Activated CD4-positive, alpha-beta T cell treated with anti-CD3 and anti-CD28 coated beads, Interleukin-2, Interleukin-6, amounts not matched to agents 100 ng/mL and 50 ng/mL, durations not matched to agents 16 hours and 8 hours (primary cell): Measurements from ENCODE around the gene RHOBTB3.
"Not testable (repeated sequence)": the region's sequence is repeated elsewhere in the genome, so short reads cannot be mapped to it uniquely, and the experiment has no call there.

Source experiments
- DNase-seq: peaks from one replicate; pipeline ENCODE4 v3.0.0-alpha.2; 2020

Gene RHOBTB3

DNA sequence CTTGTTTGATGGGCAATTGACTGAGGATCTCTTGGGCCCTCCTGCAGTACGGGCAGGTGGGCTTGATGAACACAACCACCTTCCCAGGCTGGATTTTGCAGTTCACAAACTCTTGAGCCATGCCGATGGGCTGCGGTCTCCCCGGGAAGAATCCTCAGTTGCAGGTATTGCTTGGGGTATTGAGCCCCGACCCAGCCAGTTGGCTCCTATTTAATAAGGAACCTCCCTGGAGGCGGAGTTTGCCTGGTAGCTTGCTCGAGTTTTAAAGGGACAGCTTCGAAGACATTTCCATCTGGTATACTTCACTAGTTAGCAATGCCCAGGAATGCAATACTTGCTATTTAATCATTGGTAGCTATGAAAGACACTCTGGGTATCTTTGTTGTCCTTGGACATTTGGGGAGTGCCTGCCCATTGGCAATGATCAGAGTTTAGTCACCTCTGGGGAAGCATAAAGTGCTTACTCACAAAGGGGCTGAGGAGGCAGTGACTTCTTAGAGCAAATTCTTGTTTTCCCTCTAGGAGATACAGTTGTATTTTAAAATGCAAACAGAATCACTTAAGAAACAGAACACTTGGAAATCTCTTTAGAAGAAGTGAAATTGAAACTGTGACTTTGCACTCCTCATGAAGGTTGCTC lies 91.5 kb downstream of the RHOBTB3 start, which contains the start of gene GLRX:
Gene GLRX, minus strand, starts transcription at position 185 of the 640 bp plus-strand sequence. Its CDS starts 64 bp downstream, at position 121.
- peak; percentile 79 for DNase-seq

- no peak for DNase-seq
Measured at GRCh38 chr5:95823218-95823737, 92.1 kb downstream of the RHOBTB3 start.

DNA sequence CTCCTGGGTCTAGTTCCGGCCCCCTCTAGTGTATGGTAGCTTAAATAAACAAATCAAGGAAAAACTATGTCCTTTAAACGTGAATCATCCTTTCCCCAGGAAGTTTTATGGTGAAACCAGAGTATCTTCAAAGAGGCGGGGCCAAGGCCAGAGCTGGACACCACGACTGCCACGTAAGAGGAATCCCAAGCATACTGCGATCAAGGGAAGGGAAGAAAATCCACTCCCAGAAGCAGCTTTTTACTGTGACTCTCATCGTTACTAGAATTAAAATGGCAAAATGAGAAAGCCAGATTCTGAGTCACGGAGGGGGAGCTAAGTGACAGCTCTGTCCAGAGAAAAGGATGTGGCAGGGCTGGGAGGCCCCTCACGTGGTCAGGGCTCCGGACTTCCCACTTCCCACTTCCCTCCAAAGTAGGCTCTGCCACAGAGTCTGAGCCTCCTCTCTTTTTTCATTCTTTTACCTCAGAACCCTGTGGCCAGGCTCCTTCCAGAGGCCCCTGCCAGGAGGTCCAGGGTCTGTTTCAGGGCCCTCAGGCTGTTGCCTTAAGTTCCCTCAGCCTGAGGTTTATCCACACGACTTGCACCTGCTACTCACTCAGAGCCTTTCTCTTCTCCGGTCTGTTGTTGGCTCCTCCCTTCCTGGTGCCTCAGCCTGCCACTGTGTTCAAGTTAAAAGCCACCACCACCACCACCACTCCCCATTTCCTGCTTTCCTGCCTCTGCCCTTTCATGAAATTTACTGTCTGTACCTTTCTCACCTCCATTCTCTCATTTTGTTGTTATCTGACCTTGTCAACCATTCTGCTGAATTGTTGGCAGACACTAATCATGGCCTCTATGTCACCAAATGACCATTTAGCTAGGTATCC lies 92.8 kb downstream of the RHOBTB3 start:
- peak; percentile 84 for DNase-seq

GRCh38 chr5:95824747-95825146 lies 93.6 kb downstream of the RHOBTB3 start:
- no peak for DNase-seq

DNA sequence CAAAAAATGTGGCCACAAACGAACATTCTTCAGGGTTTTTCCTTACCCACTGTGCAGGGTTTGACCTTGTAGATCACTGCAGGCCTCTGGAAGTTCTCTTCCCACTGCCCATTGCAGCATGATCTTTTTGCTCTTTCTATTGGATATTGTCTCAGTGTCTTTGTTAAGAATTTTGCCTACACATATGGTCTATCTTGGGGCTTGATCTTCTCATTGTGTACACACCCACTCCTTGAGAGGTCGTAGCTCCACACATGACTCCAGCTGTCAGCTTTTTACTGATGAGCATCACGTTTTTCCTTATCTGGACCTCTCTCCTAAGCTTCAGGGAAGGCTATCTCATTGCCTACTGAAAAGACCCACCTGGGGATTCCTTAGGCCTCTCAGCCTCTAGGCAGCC lies 94.4 kb downstream of the RHOBTB3 start:
- no peak for DNase-seq

DNA sequence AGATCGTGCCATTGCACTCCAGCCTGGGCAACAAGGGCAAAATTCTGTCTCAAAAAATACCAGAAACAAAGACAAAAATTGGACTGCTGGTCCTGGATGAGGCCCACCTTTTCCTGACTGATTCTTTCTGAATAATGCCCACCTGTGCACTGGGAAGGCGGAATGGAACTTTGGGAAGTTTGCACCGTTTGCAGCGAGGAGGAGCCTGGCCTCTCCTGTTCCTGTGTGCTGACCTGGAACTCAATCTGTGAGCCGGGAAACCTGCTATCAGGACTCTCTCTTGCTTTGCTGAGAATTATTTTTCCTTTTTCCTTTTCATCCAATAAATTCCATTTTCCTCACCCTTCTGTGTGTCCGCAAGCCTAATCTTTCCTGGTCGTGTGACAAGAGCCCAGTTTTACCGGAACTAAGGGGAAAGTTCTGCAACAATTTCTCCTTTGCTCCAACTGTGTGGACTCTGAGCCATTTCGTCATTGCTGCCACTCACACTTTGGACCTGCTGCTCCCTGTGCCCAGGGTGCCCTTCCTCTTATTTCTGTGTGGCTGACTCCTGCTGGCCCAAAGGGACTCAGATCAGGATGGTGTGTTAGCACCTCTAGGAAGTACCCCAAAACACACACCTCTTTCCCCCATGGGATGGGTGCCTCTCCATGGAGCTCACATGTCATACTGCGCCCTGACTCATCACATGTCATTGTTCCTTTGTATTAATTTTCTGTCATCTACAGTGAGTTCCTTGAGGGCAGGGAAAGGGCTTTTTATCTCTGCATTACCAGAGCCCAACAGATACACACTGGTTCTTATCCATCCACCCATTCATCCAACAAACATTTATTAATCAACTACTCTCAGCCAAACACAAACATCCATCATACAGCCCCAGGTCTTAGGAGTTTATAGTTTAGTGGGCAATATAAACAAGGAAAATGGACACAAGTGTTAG lies 96.1 kb downstream of the RHOBTB3 start:
- DNase-seq, result no peak

GRCh38 chr5:95827892-95828246 lies 96.7 kb downstream of the RHOBTB3 start:
- DNase-seq, result no peak

GRCh38 chr5:95830226-95830625 lies 99.1 kb downstream of the RHOBTB3 start:
- DNase-seq, result no peak

DNA sequence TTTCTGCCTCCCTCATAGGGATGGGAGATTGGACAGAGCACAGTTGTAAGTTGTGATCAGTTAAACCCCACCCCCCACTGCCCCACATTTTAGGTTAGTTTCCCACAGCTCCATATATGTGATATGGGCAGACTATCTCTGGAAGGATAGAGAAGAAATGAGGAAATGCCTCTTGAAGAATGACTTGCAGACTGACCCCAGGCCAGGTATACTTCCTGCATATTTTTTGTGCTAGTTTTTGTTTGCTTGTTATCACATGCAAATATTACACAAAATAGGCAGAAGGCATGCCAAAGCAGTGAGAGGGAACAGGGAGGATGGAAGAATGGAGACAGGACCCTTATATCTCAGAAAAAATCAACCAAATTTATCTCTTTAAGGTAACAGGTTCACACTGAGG lies 101.5 kb downstream of the RHOBTB3 start:
- no peak for DNase-seq

GRCh38 chr5:95835682-95836385 lies 104.7 kb downstream of the RHOBTB3 start:
- DNase-seq, result peak; percentile 49

DNA sequence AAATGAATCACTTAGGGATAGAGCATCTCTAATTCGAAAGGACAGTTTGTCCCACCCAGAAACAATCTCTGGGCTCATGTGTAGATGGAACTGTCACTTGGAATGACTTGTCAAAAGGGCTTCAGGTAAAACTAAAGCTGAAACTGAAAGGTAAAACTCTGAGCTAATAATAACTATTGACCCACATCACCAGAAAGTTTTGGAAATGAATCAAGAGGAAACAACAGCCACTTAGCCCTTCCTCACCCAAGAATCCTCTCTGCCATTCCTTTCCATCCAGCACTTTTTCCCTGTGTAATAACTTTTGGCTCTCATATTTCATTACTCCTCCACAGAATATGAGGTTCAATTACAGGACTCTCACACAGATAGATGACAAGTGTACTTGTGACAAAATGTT lies 105.4 kb downstream of the RHOBTB3 start:
- peak; percentile 42 for DNase-seq

- not testable (repeated sequence) for DNase-seq
Measured at GRCh38 chr5:95836971-95837370, 105.8 kb downstream of the RHOBTB3 start.

- no peak for DNase-seq
Measured at GRCh38 chr5:95837492-95837891, 106.4 kb downstream of the RHOBTB3 start.

- DNase-seq, result no peak
Measured at GRCh38 chr5:95838001-95838520, 106.9 kb downstream of the RHOBTB3 start.

DNA sequence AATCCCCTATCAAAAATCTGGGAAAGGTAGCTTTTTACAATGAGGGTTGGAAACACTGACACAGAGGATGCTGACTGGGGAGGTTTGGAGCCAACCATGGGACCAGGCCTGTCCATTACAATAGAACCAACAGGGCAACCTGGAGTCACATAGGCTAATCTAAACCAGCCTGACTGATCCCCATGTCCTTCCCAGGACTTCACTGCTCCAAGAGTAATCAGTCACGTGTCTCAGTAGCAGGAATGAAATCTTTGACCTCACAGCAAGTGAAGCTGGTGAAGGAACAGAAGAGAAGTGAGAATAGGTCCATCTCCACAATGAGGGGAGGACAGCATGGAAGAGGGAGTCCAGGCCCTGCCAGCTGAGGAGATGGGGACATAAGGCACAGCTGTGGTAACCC lies 107.4 kb downstream of the RHOBTB3 start:
- no peak for DNase-seq

DNA sequence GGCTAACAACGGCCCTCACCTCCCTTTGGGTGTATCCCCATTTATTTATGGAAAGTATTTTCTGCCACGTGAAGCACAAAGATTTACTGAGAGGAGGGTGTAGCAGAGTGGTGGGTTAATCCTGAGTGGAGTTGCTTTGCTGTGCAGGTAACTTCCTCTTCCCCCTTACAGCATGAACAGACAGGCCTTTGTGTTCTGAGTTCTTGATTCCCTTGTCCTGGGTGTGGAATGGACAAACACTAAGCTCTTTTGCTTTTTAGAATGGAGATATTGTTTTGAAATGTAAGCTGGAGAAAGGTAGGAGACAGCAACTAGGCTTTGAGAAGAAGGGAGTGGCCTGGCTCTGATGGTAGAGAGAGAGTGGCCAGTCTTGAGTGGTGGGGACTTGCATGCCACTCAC lies 108.5 kb downstream of the RHOBTB3 start:
- no peak for DNase-seq

DNA sequence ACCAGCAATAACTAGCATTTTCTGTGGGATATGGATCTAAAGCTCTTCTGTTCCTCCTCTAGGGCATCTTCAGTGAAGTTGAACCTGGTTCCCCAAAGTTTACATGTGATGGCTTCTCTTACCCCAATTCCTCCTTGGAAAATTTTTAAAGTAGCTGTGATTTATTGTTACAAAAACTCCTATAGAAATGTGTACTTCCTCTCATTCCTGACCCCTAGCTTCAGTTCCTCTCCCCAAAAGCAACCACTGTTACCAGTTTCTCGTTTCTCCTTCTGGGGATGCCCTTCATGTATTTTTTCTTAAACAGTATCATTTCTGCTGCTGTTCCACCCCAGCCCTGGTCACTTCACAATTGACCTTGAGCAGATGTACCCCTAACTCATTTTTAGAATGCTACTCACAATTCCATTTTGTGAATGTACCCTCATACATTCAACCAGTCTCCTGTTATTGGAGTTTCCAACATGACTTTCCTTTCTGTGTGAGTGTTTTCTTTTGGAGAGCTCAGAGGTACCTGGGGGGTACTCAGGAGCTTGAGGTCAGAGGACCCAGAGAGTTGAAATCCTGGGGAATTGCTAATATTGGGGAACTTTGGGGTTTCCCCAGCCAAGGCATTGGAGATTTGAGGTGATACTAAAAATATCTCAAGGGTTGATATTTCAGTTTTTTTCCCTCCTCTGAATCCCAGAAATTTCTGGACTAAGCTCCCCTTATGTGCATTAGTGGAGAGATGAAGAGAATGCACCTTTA lies 110.0 kb downstream of the RHOBTB3 start:
- DNase-seq, result no peak

DNA sequence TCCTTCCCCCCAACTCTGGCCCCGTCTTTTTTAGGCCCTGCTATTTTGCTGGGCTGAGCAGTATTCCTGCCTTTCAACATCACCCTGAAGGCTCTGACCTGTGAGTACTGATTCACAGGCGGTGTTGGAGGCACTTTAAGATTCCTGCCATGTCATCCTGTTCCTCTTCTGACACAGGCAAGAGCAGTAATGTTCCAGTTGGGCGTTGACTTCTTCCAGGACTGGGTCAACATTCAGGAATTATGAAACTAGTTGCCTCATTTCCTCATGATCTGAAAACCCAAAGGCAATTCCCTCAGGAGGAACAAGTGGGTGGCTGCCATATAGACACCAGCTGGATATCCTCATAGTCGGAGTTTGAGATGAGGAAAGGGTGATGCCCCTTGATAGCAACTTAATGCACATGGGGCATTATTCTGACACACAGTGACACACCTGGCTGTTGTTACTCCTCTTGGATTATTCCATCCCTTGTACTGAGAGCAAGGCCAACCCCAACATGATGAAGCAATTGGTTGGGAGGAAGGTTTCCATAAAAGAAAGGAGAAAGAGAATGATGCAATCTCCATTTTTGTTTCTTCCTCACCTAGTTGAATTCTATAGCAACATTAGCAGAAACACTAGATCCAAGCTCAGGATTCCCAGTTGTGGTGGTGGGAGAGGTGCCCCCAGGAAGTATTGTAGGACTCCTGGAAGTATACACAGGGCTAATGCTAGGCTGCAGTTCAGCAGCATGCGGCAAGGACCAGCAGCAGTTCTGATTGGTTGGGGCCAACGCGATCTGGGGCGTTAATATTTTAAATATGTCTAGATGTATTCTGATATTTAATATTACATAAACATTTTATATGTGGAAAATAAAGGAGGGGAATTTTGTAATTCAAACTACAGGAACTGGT lies 111.0 kb downstream of the RHOBTB3 start:
- no peak for DNase-seq

DNA sequence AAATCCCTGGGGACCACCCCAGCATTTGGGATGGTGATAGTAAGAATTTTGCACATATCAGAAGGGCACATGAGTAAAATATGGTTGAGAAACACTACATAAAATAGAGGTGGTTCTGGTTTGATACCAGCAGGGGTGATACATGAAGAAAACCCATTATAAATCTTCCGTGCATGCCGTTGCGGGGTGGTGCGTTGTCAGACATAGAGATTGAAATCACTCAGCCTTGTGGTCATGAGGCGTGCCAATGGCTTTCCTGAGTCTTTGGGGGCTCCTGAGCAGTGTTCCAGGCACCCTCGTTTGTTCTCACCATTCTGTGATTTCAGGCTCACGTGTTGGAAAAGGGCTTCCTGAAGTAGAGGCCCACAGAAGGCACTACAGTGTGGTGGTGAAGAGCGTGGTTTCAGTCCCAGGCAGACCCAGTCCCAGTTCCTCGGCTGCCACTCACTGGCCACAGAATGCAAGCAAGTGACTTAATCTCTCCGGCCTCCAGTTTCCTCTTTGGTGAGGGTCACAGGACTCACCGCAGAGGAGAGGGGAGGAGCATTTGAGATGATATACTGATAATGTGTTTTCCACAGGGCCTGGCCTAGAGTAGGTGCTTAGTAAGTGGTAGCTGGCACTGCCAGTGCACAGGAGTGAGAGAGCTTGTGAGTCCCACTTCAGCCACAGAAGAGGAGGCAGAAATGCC lies 111.9 kb downstream of the RHOBTB3 start:
- DNase-seq, result peak; percentile 92
